Measurements from ENCODE around the gene LGALS1. TPM values are rescaled to one million over a fixed set of nuclear protein-coding genes. Genes with fewer than 3 reads are reported as not detected.

Gene LGALS1
- total RNA-seq, 1 experiment from 2014 or later, result 32.8 TPM

- H2AFZ ChIP-seq (ENCODE audit: low read length), result no peak overlapping the region
- H4K20me1 ChIP-seq (ENCODE audit: control insufficient read depth, insufficient read depth, insufficient read length), result no peaks in the 10 kb centered on the region
- H2BK5ac ChIP-seq (ENCODE audit: insufficient read length, low read length), result no peak overlapping the region
- H4K91ac ChIP-seq (ENCODE audit: insufficient read length, low read depth, low read length), result no peak overlapping the region
- no peak overlapping the region for H2BK15ac ChIP-seq (ENCODE audit: low read depth, low read length)
- H3T11ph ChIP-seq (ENCODE audit: low read length), result no peak overlapping the region
- no peaks in the 10 kb centered on the region for H3K4me1 ChIP-seq (ENCODE audit: insufficient read depth, low read length)
- Mint-ChIP-seq H3K4me1 (peaks cover 5 to 24% of the 10 kb centered on the region in 2 experiments), H3K4me3 (peak overlapping the region; percentile 60 to 73), H3K36me3 (ENCODE audit: insufficient read depth in 1 of 3, low read depth in 3 of 3) (no peaks in the 10 kb centered on the region; a peak in 1 of 7 replicates), H3K27ac (peak overlapping the region in 2 of 3 experiments; percentile 61 to 89; a peak in 3 of 7 replicates), H3K27me3 (ENCODE audit: low read depth) (peaks cover 6% of the 10 kb centered on the region), H3K9me3 (no peaks in the 10 kb centered on the region)
- peaks cover 3% of the 10 kb centered on the region for H3K23me2 ChIP-seq (ENCODE audit: insufficient read length, low read depth, low read length, poor library complexity, severe bottlenecking)
- H3K56ac ChIP-seq (ENCODE audit: insufficient read length, low read depth, low read length), result no peak overlapping the region
- H3K79me1 ChIP-seq (ENCODE audit: insufficient read depth, low read depth, low read length, poor library complexity, severe bottlenecking), result no peaks in the 10 kb centered on the region
- no peak overlapping the region for H3K4ac ChIP-seq (ENCODE audit: low read depth, low read length)
- no peak overlapping the region for H3K23ac ChIP-seq (ENCODE audit: insufficient read length, low read depth, low read length)
- DNase-seq, result peak; percentile 97
- no peak overlapping the region for H3K9ac ChIP-seq (ENCODE audit: extremely low read depth, insufficient read length, low read length)
- H3K9me3 ChIP-seq (ENCODE audit: control insufficient read depth, low read depth, low read length), result no peaks in the 10 kb centered on the region
- H2AK5ac ChIP-seq (ENCODE audit: insufficient read length, low read length), result no peak overlapping the region
- TF ChIP-seq, protein P1, sequence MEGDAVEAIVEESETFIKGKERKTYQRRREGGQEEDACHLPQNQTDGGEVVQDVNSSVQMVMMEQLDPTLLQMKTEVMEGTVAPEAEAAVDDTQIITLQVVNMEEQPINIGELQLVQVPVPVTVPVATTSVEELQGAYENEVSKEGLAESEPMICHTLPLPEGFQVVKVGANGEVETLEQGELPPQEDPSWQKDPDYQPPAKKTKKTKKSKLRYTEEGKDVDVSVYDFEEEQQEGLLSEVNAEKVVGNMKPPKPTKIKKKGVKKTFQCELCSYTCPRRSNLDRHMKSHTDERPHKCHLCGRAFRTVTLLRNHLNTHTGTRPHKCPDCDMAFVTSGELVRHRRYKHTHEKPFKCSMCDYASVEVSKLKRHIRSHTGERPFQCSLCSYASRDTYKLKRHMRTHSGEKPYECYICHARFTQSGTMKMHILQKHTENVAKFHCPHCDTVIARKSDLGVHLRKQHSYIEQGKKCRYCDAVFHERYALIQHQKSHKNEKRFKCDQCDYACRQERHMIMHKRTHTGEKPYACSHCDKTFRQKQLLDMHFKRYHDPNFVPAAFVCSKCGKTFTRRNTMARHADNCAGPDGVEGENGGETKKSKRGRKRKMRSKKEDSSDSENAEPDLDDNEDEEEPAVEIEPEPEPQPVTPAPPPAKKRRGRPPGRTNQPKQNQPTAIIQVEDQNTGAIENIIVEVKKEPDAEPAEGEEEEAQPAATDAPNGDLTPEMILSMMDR (conservative IDR thresholded peaks at IDR 0.05), result no peak
- H4K8ac ChIP-seq (replicated peaks; ENCODE audit: insufficient read length, low read depth, low read length), result no peak overlapping the region
- H2BK12ac ChIP-seq (ENCODE audit: insufficient read length, low read depth, low read length), result no peak overlapping the region
- no peak overlapping the region for H2BK120ac ChIP-seq (ENCODE audit: low read depth, low read length, poor library complexity, severe bottlenecking)
- peak overlapping the region; percentile 76 for H3K4me2 ChIP-seq (ENCODE audit: insufficient read depth, insufficient read length, low read length)
- no peak overlapping the region for H4K5ac ChIP-seq (ENCODE audit: insufficient read length, low read depth, low read length)
- WGBS (ENCODE audit: extremely low coverage, insufficient read length, low lambda C conversion rate), result no CpG with 5 or more reads among the region's 42 CpGs
- H2BK20ac ChIP-seq (ENCODE audit: low read depth, low read length, poor library complexity, severe bottlenecking), result no peak overlapping the region
- H3K27me3 ChIP-seq (ENCODE audit: insufficient read depth, low read length), result no peaks in the 10 kb centered on the region
- H3K14ac ChIP-seq (ENCODE audit: insufficient read depth, low read length), result no peak overlapping the region
- H3K79me2 ChIP-seq (ENCODE audit: insufficient read depth, low read length), result no peaks in the 10 kb centered on the region
- no peak overlapping the region for H3K27ac ChIP-seq (ENCODE audit: insufficient read length, low read depth, low read length)
- H3K18ac ChIP-seq (ENCODE audit: insufficient read length, low read depth, low read length), result no peak overlapping the region
Measured at GRCh38 chr22:37676736-37677492, 1.5 kb downstream of the LGALS1 start.
